GM12891 (cell line): ENCODE data around the gene NRP2.
A peak's percentile ranks its signal among the peaks of the same experiment; 100 is the strongest.

Experiments
- DNase-seq: peaks from one replicate; pipeline ENCODE4 v3.0.0; 2011; ENCODE audit warnings: low spot score; ENCODE audit not compliant: insufficient read length
- FAIRE-seq: peaks from 2 replicates; lab custom pipeline; 2011; peaks lifted over from hg19 to GRCh38; lab: Jason Lieb, UNC
- PAX5 ChIP-seq: IDR thresholded peaks from 2 replicates; pipeline ENCODE4 v1.6.1; 2011; ENCODE audit warnings: low read length, moderate library complexity, mild to moderate bottlenecking; ENCODE audit not compliant: insufficient read depth, severe bottlenecking
- POLR2A ChIP-seq: IDR thresholded peaks from 2 replicates; pipeline ENCODE4 v1.6.1; 2011; ENCODE audit warnings: low read depth, low read length, control low read depth
- POLR2AphosphoS5 ChIP-seq: IDR thresholded peaks from 2 replicates; pipeline ENCODE4 v1.6.1; 2011; ENCODE audit warnings: low read depth, low read length, control low read depth
- POU2F2 ChIP-seq: IDR thresholded peaks from 2 replicates; pipeline ENCODE4 v1.6.1; 2011; ENCODE audit warnings: low read depth, mild to moderate bottlenecking, control low read depth, low read length, moderate library complexity
- SPI1 ChIP-seq: IDR thresholded peaks from 2 replicates; pipeline ENCODE4 v1.6.1; 2011; ENCODE audit warnings: low read depth, low read length, control low read depth
- TAF1 ChIP-seq: IDR thresholded peaks from 2 replicates; pipeline ENCODE4 v1.6.1; 2011; ENCODE audit warnings: low read depth, low read length, control low read depth

Gene NRP2

DNA sequence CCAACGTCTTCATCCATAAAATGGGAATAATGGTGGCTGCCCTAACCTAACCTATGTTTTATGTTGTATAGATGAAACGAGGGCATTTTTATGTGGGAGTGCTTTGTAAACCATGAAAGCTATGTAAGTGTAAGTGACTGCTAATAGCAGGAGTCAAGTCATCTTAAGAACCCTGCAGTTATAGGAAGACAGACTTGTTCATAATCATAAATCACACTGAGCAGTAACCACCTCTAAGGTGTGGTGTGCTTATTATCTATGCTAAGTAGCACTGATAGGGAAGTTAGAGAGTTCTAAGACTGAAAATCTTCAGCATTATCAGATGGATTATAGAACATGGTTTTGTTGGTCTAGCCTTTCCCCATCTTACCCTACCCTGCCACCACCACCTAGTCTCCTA is 24.2 kb upstream of the NRP2 start:
- no peak for FAIRE-seq
- DNase-seq, result no peak
- no peak for TF ChIP-seq POLR2AphosphoS5
- no peak for TF ChIP-seq POLR2A
- no peak for TF ChIP-seq TAF1
- TF ChIP-seq POU2F2, result no peak
- TF ChIP-seq SPI1, result no peak
- TF ChIP-seq PAX5, result no peak

GRCh38 chr2:205658572-205658971 is 23.7 kb upstream of the NRP2 start:
- no peak for DNase-seq
- no peak for TF ChIP-seq SPI1
- FAIRE-seq, result peak; percentile 56

DNA sequence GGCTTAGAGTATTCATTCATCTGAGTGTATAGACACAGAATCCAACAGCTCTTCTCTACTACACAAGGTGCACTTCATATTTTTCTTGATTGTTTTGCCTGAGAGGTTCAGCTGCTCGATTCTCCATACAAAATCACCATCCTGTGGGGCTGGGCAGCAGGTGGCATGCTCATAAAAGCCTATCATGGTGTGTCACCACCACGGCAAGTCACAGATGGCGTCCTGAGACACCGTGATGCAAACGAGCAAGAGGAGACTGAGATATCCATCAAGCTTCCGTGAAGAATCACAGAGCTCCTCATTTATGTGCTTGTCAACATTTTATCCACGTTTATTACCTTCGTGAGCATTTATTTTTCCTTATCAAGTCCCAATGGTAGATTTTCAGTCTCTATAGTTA is 22.4 kb upstream of the NRP2 start:
- no peak for TF ChIP-seq POU2F2
- no peak for TF ChIP-seq POLR2A
- TF ChIP-seq TAF1, result no peak
- no peak for TF ChIP-seq POLR2AphosphoS5
- no peak for TF ChIP-seq PAX5
- no peak for TF ChIP-seq SPI1
- FAIRE-seq, result no peak
- no peak for DNase-seq

DNA sequence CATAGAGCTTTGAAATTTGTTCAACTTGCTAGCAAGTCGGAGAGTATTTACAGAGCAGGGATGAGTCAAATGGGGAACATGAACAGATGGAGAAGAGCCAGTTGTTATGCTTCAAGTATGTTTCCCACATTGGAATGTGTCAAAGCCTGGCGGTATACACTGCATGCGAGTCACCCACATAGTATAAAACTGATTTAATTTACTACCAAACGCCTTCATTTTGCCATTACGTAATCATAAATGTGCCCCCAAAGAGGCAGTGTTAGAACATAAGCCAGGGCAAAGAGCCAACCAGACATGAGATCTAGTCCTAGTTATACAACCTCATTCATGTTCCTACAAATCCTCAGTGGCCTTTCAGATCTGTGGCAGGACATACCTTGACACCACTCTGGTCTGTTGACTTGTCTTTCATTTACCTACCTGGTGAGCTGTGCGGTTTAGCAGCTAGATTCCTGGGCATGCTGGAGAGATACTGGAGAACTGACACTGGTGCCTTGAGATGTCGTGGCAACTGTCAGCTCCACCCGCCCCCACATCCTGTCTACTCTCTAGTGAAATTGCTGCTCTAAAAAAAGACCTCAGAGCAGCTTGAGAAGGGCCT is 21.7 kb upstream of the NRP2 start:
- FAIRE-seq, result peak; percentile 74
- no peak for DNase-seq
- no peak for TF ChIP-seq TAF1
- no peak for TF ChIP-seq POLR2AphosphoS5
- TF ChIP-seq POU2F2, result no peak
- no peak for TF ChIP-seq POLR2A
- TF ChIP-seq SPI1, result no peak

- no peak for DNase-seq
- FAIRE-seq, result no peak
- TF ChIP-seq POLR2A (no peak), SPI1 (no peak), POLR2AphosphoS5 (no peak), TAF1 (no peak), POU2F2 (no peak), PAX5 (no peak)
Measured at GRCh38 chr2:205661281-205661680, 21.0 kb upstream of the NRP2 start.

- peak; percentile 58 for FAIRE-seq
- TF ChIP-seq POLR2AphosphoS5 (no peak), TAF1 (no peak), SPI1 (no peak), PAX5 (no peak), POLR2A (no peak), POU2F2 (no peak)
Measured at GRCh38 chr2:205662206-205662965, 19.9 kb upstream of the NRP2 start.

GRCh38 chr2:205665791-205666190 is 16.5 kb upstream of the NRP2 start:
- FAIRE-seq, result no peak
- no peak for DNase-seq
- TF ChIP-seq POLR2A (no peak), PAX5 (no peak), POU2F2 (no peak), SPI1 (no peak), POLR2AphosphoS5 (no peak), TAF1 (no peak)

More at GRCh38 chr2:205662206-205662965, 19.9 kb upstream of the NRP2 start:
- no peak for DNase-seq

DNA sequence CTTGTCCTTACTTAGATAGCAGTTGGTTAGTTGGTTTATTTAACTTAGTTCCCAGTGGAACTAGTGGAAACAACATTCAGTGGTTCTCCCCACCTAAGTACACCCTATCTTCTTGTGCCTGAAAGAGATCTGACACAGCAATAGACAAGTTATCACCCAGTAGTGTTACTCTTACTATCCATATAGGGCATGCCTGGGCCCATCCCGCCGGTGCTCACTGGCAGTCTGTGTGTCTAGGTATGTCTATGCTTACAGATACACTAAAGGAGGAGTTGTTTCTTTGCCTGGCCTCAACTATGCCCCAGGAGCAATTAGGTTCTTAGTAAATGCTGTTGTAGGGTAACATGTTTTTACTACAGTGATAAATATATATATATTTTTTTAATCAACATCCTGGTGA is 12.0 kb upstream of the NRP2 start:
- DNase-seq (no peak), FAIRE-seq (no peak)
- TF ChIP-seq SPI1, result no peak

DNA sequence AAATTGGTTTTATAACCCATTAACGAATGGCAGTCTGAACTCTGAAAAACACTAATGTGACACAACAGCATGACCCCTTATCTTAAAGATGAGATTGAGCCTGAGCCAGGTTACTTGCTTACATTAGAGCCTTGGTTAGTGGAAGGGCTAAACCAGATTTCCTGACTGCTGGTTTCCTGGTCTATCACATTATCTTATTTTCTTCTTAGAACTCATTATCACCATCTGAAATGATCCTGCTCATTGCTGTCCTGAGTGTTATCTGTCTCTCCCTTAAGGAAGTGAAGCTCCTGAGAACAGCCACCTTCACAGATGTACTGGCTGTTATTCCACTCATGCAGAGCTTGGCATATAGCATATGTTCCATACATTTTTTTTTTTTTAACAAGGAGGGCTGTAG is 9.0 kb upstream of the NRP2 start:
- no peak for FAIRE-seq
- DNase-seq, result no peak

DNA sequence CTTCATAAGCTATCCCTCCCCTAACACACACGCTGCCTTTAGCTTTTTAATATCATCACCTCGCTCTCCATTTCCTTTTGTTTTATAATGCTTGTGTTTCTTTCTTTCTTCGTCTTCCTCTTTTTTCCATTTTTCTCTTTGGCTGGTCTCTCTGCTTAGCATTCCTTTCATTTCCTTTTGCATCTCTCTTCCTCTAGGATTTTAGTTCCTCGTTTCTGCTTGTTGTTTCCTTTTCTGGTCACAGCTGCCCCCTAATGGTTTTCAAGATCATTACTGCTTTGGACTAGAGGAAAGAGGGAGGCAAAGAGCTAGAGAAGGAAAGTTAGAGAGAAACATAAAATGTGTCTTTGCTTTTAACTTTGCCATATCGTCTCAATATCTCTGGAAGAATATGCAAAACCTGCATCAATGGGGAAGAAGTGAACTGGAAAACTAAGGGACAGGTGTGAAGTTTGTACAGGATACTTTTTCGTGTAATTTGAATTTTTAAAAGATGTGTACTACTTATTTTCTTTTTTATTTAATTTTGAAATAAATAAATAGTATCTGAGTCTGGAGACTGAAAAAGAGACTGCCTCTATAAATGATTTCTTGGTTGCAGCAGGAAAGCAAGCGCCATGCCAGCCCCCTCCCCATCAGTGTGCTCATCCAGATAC is 6.3 kb upstream of the NRP2 start:
- TF ChIP-seq SPI1 (no peak), POLR2AphosphoS5 (no peak), PAX5 (no peak), POU2F2 (no peak), POLR2A (no peak)

More for the DNA sequence above, 9.0 kb upstream of the NRP2 start:
- TF ChIP-seq SPI1 (no peak), TAF1 (no peak), PAX5 (no peak), POLR2AphosphoS5 (no peak), POLR2A (no peak), POU2F2 (no peak)

More for the DNA sequence above, 6.3 kb upstream of the NRP2 start:
- DNase-seq, result no peak
- FAIRE-seq, result no peak
